Peyer's patch (tissue), 4 donors: Measurements from ENCODE around the gene CHST7.
"Not testable (repeated sequence)": the region's sequence is repeated elsewhere in the genome, so short reads cannot be mapped to it uniquely, and the experiment has no call there.

Source experiments
- CTCF ChIP-seq, 6 experiments: fragments of 450-650 bp in 4 of 6; fragments of 200-600 bp in 2 of 6; sonication (generic) in 1 of 6; IDR thresholded peaks; one replicate each; pipeline ENCODE4 v1.5.1; 2017 to 2019; ENCODE audit warnings: antibody characterized with exemption in 6 of 6, mild to moderate bottlenecking in 3 of 6, moderate library complexity in 1 of 6
- POLR2A ChIP-seq, 2 donors: fragments of 450-650 bp; IDR thresholded peaks; one replicate each; pipeline ENCODE4 v1.5.1; 2017; ENCODE audit warnings: antibody characterized with exemption in 2 of 2, mild to moderate bottlenecking in 2 of 2, moderate library complexity in 2 of 2

GRCh38 chrX:46530404-46530908 lies 43.1 kb upstream of the CHST7 start:
- not testable (repeated sequence) for TF ChIP-seq CTCF, POLR2A (IDR thresholded peaks at IDR 0.05)
